Stimulated activated effector memory CD8-positive, alpha-beta T cell treated with anti-CD3 and anti-CD28 coated beads, Interleukin-12 subunit alpha, Interleukin-12 subunit beta, amount 100 ng/mL, for 72 hours (primary cell): ENCODE results near the gene NUP43.
"Not testable (repeated sequence)": the region's sequence is repeated elsewhere in the genome, so short reads cannot be mapped to it uniquely, and the experiment has no call there.

Experiments
- ATAC-seq: fragments of 150-1000 bp; cut with Tn5 transposase; 2 replicates; pipeline ENCODE4 v1.10.0; 2021
- DNase-seq, 2 donors: peaks; one replicate each; pipeline ENCODE4 v3.0.0; 2021 to 2022; ENCODE audit warnings: low spot score in 2 of 2
- H3K27ac Mint-ChIP-seq: one replicate; pipeline ENCODE4 v1.8.0; 2022; ENCODE audit warnings: mild to moderate bottlenecking, mixed read lengths
- H3K36me3 Mint-ChIP-seq: one replicate; pipeline ENCODE4 v1.8.0; 2022; ENCODE audit warnings: mild to moderate bottlenecking, mixed read lengths
- H3K4me1 Mint-ChIP-seq: one replicate; pipeline ENCODE4 v1.8.0; 2022; ENCODE audit warnings: mixed read lengths
- H3K4me3 Mint-ChIP-seq: one replicate; pipeline ENCODE4 v1.8.0; 2022; ENCODE audit warnings: mild to moderate bottlenecking, mixed read lengths
- H3K9me3 Mint-ChIP-seq: one replicate; pipeline ENCODE4 v1.8.0; 2022; ENCODE audit warnings: mixed read lengths

The NUP43 gene

GRCh38 chr6:149683256-149683859 is 63.0 kb downstream of the NUP43 start:
- Mint-ChIP-seq H3K9me3 (no peaks in the 10 kb centered on the region), H3K27ac (no peak overlapping the region), H3K36me3 (peaks cover 89% of the 10 kb centered on the region), H3K4me1 (peaks cover 33% of the 10 kb centered on the region), H3K4me3 (no peak overlapping the region)
- DNase-seq (no peak), ATAC-seq (no peak)

GRCh38 chr6:149681845-149682244 is 64.5 kb downstream of the NUP43 start:
- not testable (repeated sequence) for DNase-seq, H3K4me3 Mint-ChIP-seq, H3K9me3 Mint-ChIP-seq, H3K27ac Mint-ChIP-seq, ATAC-seq
- peaks cover 97% of the 10 kb centered on the region for H3K36me3 Mint-ChIP-seq
- peaks cover 22% of the 10 kb centered on the region for H3K4me1 Mint-ChIP-seq

DNA sequence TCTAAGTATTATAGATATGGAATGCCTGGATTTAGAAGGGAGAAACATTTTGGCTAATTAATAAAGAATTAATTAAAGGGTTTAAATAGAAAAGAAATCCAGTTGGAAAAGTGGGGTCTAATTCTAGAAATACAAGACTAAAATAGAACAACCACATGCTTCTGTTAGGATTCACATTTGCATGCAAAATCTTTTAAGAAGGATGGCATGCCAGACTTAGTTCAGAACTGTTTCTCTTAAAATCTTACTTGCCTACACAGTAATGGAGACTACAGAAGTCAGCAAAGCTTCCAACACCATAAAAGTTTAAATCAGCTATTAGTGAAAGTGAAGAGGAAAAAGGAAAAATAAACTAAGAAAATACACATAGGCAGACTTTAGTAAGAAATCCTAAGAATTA is 65.1 kb downstream of the NUP43 start:
- H3K4me3 Mint-ChIP-seq, result no peak overlapping the region
- H3K4me1 Mint-ChIP-seq, result peaks cover 15% of the 10 kb centered on the region
- peaks cover 97% of the 10 kb centered on the region for H3K36me3 Mint-ChIP-seq
- H3K9me3 Mint-ChIP-seq, result no peaks in the 10 kb centered on the region
- ATAC-seq (no peak), DNase-seq (no peak)
- H3K27ac Mint-ChIP-seq, result no peak overlapping the region

DNA sequence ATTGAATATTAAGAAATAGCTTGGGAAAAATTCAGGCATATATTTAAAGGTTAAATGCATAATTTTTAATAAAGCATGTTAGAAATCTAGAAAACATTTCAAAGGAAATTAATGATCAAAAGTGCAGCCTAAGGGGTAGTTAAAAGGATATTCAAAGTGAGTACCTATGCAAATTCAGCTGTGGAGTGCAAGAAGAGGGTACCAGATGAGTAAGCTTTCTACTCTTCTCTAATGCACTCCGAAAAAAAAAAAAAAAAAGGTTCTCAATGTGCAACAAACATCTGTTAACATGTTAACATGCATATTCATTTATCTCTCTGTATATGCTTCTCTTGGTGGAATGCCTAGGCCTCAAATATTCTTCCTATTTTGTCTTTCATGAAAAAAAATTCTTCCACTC is 65.8 kb downstream of the NUP43 start:
- Mint-ChIP-seq H3K36me3 (peaks cover 97% of the 10 kb centered on the region), H3K4me1 (peaks cover 13% of the 10 kb centered on the region), H3K4me3 (no peak overlapping the region), H3K27ac (no peak overlapping the region), H3K9me3 (no peaks in the 10 kb centered on the region)
- DNase-seq (no peak), ATAC-seq (no peak)
